ENCODE data around the gene RIN1. TPM values are rescaled to one million over a fixed set of nuclear protein-coding genes. Genes with fewer than 3 reads are reported as not detected.

RIN1 gene
- total and polyA plus RNA-seq, 2 of the 13 experiments (the other 11 are each of a cell fraction or from before 2014, with no cell fraction given), result 2.4 to 4.1 TPM

GRCh38 chr11:66288671-66289547 lies 47.3 kb downstream of the RIN1 start, which contains the start of gene YIF1A (continued):
- TF ChIP-seq TCF12 (IDR thresholded peaks at IDR 0.05) (no peak), TCF12 (CRISPR knock-in tag; IDR thresholded peaks at IDR 0.05) (no peak), ZNF646 (CRISPR knock-in tag; IDR thresholded peaks at IDR 0.05) (no peak), ZNF547 (CRISPR knock-in tag; IDR thresholded peaks at IDR 0.05) (no peak), ZNF251 (CRISPR knock-in tag; IDR thresholded peaks at IDR 0.05) (no peak), ZBTB14 (CRISPR knock-in tag; IDR thresholded peaks at IDR 0.05) (no peak), ZFP37 (CRISPR knock-in tag; IDR thresholded peaks at IDR 0.05; ENCODE audit: borderline replicate concordance) (no peak; the same call in 1 of the 2 replicates), ZSCAN31 (CRISPR knock-in tag; IDR thresholded peaks at IDR 0.05; ENCODE audit: low read depth) (peak; percentile 70; the same call in 1 of the 2 replicates), TRIM24 (CRISPR knock-in tag; IDR thresholded peaks at IDR 0.05) (no peak), SIX1 (CRISPR knock-in tag; IDR thresholded peaks at IDR 0.05; ENCODE audit: borderline replicate concordance) (no peak), JDP2 (CRISPR knock-in tag; IDR thresholded peaks at IDR 0.05; ENCODE audit: borderline replicate concordance) (no peak), TBX3 (IDR thresholded peaks at IDR 0.05; ENCODE audit: borderline replicate concordance) (peak; percentile 44; the same call in 1 of the 2 replicates), SNAPC5 (CRISPR knock-in tag; IDR thresholded peaks at IDR 0.05; ENCODE audit: borderline replicate concordance) (no peak; the same call in 1 of the 2 replicates), FOXJ3 (CRISPR knock-in tag; IDR thresholded peaks at IDR 0.05; ENCODE audit: borderline replicate concordance) (peak; percentile 50; the same call in 1 of the 2 replicates), ZNF816 (CRISPR knock-in tag; IDR thresholded peaks at IDR 0.05; ENCODE audit: borderline replicate concordance) (no peak), ZNF503 (CRISPR knock-in tag; IDR thresholded peaks at IDR 0.05) (no peak; the same call in none of the 2 replicates), MTA3 (CRISPR knock-in tag; IDR thresholded peaks at IDR 0.05) (no peak)

All from HepG2 (cell line).